NCI-H1694 treated with DMSO at 0.1 percent for 48 hours (cell line): Measurements from ENCODE around the gene CHST7.

Experiments used
- DNase-seq: peaks from one replicate; lab custom pipeline; 2025; lab: John Stamatoyannopoulos, UW

The CHST7 gene

DNA sequence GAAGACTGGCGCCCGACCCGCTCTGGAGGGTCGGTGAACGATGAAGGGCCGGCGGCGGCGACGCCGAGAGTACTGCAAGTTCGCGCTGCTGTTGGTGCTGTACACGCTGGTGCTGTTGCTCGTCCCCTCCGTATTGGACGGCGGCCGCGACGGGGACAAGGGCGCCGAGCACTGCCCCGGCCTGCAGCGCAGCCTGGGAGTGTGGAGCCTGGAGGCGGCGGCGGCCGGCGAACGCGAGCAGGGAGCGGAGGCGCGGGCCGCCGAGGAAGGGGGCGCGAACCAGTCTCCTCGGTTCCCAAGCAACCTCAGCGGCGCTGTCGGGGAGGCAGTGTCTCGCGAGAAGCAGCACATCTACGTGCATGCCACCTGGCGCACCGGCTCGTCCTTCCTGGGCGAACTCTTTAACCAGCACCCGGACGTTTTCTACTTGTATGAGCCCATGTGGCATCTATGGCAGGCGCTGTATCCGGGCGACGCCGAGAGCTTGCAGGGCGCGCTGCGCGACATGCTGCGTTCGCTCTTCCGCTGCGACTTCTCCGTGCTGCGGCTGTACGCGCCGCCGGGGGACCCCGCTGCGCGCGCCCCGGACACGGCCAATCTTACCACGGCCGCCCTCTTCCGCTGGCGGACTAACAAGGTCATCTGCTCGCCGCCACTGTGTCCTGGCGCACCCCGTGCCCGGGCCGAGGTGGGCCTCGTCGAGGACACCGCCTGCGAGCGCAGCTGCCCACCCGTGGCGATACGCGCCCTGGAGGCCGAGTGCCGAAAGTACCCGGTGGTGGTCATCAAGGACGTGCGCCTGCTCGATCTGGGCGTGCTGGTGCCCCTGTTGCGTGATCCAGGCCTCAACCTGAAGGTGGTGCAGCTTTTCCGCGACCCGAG is 568 bp downstream of the CHST7 start:
- DNase-seq, result no peak

DNA sequence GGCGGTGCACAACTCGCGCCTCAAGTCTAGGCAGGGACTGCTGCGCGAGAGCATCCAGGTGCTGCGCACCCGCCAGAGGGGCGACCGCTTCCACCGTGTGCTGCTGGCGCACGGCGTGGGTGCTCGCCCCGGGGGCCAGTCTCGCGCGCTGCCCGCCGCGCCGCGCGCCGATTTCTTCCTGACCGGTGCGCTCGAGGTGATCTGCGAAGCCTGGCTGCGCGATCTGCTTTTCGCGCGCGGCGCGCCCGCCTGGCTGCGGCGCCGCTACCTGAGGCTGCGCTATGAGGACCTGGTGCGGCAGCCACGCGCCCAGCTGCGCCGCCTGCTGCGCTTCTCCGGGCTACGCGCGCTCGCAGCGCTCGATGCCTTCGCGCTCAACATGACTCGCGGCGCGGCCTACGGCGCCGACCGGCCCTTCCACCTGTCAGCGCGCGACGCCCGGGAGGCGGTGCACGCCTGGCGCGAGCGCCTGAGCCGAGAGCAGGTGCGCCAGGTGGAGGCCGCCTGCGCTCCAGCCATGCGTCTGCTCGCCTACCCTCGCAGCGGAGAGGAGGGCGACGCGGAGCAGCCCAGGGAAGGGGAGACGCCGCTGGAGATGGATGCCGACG is 1.3 kb downstream of the CHST7 start:
- no peak for DNase-seq

DNA sequence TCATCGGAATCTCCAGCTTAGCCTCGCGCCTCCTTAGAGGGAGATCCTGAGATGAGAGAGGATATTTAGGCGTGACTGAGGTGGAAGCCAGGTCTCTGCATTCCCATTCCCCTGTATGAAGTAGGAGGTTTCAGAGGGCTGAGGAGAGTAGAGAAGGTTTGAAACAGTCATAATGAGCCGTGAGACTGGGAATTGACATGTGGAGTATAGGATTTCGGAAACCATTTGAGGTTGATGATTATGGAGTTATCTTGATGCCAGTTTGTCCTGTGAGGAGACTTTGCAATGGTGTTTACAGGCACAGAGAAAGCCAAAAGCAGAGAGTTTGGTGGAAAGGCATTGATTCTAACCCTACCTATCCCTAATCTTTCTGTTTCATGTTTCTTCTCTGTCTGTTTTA is 2.0 kb downstream of the CHST7 start:
- no peak for DNase-seq

DNA sequence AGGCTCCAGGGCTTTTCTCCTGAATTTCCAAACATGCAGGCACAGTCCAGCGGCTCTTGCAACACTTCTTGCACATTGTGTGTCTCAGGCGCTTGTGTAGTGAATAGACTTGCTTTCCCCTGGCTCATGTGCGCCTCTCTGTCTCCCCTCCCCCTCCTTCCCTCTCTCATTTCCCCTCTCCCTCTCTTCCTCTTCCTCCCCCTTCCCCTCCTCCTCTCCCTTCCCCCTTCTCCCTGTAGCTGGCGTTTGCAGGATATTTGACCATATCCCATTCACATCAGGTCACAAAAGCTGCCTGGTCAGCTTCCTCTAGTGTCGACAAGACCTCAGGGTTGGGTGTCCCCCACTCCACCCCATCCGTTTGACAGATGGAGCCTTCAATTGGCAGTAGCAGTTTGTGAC is 2.4 kb downstream of the CHST7 start:
- DNase-seq, result no peak

DNA sequence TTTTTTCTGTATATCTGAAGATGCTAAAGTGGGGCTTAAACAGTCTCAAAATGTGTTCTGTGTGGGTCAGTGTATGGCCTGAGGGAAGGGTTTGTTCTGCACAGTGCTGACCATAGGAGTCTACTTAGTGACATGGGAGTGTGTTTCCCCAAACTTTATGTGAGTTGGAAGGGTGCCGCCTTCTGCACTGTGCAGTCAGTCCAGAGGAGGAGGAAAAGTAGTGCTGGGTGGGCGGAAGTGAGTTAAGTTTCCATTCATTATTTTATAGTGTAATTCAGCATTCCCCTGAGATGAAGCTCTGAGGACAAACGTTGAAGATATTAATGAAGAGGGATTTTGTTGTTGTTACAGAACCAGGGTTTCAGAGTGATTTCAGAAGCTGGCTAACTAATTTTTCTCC is 2.9 kb downstream of the CHST7 start:
- no peak for DNase-seq

DNA sequence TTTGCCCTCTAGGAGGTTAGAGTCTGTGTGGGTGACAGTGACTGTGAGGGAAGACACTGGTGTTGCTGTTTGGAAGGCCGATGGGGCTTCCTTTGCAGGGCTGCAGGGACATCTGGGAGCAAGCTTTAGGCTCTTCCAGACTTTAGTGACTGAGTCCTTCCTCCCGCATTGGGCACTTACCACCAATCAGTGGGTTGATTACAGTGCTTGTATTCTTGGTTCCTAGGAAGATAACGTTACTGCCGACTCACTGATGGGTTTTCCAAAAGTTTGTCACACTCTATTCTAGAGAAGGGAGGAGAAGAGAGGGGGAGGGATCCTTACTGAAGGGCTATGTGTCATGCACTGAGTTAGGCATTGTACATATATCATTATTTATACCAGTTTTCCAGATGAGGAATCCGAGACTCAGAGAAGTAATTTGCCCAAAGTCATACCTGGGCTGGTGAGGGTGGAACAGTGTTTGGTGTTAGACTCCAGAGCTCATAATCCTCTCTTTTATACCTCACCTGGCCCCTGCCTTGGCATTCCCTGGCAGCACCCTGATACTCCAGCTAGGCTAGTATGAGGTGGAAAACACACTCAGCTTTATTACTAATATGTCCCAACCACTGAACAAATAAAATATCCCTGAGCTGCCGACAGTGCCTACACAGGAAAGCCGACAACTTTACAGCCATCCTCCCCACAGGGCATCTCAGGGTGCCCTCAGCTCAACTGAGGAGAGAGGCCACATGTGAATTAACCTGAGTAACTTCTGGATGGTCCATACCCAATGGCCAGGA is 3.8 kb downstream of the CHST7 start:
- DNase-seq, result no peak

DNA sequence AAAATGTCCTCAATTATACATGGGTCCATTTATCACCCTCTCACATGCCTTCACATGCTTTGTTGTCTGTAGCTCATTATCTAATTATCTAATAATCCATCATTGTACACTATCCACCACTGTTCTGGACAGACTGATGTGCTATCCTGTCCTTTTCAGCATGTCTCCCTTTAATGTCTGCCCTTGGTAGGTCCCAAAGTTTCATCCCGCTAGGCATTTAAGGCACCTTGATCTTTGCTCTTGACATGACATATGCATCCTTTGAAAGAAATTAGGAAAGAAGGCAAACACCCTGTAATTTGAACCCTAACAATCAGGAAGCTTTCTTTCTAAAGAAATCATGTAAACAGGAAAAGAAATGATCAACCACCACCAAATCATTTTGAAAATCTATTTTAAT is 5.7 kb downstream of the CHST7 start:
- no peak for DNase-seq

DNA sequence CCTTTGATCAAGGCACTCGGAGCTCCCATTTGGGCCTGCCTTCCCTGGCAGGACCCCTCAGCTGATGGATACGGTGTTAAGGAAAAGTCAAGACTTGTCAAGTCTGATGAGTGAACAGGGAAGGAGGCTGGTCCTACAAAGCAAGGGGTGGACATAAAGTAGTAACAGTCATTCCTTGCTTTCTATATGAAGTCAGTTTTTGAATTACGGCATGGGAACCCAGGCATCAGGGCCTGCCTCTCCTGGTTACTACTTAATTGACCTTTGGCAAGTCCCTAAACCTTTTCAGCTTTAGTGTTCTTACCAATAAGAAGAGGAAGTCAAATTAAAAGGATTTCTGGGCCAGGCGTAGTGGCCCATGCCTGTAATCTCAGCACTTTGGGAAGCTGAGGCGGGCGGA is 7.0 kb downstream of the CHST7 start:
- DNase-seq, result no peak

DNA sequence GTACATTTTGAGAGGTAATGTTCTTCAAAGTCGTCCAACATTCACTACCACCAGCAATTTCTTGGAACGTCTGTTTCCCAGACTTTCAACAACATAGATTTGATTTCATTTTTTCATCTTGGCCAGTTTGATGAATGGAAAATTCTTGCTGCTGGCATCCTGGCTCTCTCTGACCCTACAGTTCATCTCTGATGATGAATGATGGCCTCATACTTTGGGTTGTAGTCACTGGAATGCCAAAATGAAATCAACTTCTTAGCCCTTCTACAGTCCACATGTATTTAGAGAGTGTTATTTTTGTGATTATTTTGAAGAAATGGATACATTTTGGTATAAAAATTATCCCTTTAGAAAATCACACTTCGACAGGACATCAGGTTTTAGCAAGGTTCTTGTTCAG is 8.8 kb downstream of the CHST7 start:
- DNase-seq, result no peak

DNA sequence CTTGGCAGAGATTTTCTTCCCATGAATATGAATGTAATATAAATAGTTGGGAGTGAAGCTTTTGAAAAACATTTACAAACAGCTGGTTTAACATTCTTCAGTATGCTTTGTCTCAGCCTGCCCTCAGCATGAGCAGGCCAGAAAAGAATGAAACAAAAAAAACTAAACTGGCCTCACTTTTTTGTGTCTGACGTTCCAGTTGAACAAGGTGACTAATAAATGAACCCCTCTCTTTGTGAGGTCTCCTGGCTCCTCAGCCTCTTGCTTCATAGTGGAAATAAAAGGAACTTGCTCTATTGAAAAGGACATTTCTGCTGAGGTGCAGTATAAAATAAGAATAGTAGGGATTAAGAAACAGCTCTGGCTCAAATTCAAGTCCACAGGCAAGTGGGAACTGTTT is 9.4 kb downstream of the CHST7 start:
- DNase-seq, result no peak

DNA sequence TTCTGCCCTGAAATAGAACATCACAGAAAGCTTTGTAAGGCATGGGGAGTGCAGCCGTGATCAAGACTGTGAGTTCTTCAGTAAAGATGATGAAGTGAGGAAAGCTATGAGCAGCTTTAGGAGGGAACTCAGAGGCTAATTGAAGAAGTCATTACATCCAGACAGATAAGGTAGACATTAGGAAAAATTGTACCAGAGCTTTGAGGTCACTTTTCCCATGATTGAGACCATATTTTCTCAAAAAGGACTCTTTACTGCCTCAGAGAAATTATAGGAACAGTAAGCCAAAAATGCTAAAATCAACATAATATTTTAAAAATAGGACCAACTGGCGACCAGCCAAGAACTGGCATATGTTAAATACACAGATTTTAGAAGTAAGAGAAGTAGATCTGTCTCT is 11.2 kb downstream of the CHST7 start:
- DNase-seq, result peak; percentile 22

DNA sequence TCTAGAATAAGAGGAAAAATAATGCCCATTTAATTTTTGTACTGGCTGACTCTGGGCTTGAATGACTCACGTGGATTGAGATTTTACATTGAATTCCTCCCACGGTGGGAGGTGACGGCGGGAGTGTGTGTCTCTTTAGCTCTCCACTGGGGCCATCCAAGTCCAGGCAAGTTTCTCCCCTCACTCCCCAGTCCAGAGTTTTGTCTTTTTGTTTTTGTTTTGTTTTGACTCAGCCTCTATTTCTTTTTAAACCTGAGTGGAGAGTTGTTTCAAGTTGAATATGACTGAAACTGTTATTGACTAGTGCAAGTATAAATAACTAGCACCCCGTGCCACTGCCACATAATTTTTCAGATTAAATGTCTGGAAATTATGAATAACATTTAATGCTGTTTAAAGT is 13.6 kb downstream of the CHST7 start:
- DNase-seq, result no peak

DNA sequence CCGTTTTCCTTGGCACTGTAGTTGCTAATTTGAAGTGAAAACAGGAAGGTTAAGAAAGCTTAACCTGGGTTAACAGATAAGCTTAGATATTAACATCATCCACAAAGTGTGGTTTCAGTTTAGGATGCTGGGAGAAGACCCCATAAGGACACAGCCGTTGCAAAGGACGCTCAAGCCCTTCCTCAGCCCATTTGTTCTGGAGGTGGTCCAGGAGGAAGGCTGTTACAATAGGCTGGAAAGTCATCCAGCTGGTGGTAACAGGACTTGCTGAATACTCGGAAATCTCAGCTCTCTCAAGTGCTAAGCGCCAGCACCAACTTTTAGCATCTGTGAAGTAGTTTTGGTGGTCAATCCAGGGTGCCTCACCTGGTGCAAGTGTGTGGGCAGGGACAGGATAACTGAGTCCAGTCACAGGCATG is 14.2 kb downstream of the CHST7 start:
- DNase-seq, result no peak

DNA sequence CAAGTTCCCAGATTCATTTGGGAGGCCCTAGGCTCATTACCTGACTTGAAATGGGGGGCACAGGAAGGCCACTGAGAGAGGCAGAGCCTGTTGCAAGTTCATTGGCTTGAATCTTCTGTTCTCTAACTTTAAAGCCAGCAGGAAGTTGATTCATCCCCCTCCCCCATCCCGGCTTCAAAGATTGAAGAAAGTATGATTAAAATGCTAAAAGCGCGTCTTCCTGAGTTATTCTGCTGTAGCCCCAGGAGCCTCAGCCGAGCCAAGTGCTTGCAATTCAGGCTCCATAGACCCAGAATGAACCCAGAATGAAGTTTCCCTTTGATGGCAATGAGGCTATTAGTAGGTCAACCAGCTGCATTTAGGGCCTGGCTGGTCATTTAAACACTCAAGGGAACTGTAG is 14.7 kb downstream of the CHST7 start:
- no peak for DNase-seq

DNA sequence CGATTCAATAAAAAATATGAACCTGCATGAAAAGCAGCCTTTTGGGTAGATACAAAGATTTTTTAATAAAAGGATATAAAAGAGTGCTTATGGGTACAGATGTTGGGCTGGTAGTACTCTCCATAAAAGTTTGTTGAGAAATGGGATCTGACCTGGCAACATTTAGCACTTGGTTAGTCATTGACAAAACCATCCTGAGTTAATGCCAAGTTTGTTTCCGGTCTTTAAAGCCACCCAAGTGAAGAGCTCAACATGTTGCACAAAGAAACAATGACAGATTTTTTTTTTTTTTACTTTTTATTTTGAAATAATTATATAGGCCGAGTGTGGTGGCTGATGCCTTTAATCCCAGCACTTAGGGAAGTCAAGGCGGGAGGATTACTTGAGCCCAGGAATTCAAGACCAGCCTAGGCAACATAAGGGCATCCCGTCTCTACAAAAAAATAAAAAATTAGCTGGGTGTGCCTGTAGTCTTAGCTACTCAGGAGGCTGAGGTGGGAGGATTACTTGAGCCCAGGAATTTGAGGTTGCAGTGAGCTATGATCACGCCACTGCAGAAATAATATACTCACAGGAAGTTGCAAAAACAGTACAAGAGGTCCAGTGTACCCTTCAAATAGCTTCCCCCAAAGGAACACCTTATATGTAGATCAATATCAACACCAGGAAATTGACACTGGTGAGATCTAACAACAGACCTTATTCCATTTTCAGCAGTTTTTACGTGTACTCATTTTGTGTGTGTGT is 16.6 kb downstream of the CHST7 start:
- DNase-seq, result no peak

DNA sequence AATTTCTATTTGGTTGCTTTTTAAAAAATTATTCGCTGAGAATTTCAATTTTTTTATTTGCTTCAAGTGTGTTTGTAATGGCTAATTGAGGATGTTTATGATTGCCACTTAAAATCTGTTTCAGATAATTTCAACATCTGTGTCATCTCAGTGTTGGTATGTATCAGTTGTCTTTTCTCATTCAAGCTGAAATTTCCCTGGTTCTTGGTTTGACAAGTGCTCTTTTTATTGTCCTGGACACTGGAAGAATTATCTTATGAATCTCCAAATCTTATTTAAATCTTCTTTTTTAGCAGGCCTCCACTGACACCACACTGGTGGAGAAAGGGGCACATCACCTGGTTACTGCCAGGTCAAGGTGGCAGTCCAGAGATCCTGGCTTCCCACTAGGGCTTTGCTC is 21.5 kb downstream of the CHST7 start:
- DNase-seq, result no peak

DNA sequence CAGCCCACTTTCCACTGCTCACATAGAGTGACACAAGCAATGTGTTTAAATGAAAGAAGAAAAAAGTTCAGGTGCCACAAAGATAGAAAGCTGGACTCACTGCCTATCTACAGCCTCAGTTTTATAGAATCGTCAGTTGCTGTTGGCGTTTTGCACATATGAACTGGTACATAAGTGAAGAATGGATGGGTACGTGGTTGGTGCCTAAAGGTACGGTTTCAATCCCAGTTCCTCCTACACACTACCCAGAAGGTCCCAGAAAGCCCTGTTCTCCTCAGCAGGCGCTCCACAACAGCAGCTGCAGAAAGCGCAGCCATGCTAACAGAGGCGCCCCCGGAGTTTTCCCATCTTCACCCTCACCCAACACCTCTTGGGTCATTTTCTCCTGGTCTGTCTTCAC is 23.6 kb downstream of the CHST7 start:
- DNase-seq, result no peak

DNA sequence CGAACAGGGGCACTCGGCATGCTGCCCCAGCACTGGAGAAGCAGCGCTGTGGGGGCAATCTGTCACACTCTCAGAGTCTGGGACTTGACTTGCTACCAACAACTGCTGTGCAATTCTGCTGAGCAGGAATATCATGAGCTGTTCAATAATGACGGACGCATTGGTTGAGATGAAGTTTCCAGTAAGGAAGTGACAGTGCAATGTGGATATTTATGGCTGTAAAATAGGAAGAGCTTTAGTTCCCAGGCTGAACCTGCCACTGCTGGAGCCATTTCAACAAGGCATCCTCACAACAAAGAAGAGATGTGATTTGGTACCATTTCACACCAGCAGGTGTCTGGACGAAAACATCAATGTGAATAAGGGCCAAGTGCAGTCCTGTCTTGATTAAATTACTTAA is 24.2 kb downstream of the CHST7 start:
- no peak for DNase-seq

DNA sequence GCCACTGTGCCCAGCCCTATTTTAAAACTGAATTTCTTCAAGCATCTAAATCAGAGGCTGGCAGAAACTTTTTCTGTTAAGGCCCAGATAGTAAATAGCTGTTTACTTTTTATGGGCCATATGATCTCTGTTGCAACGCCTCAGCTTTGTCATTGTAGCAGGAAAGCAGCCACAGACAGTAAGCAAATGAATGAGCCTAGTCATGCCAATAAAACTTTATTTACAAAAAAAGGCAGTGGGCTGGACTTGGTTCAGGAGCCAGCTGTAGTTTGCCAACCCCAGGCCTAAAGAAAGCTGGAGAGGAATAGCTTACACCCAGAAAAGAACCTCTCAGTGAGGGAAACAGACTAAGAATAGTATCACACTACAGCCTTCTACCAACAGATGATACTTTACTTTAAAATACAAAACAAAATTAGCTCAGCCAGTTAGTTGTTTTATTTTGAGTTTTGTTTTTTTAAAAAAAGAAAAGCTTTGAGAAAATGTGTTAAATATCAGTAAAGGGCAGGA is 25.5 kb downstream of the CHST7 start:
- no peak for DNase-seq

DNA sequence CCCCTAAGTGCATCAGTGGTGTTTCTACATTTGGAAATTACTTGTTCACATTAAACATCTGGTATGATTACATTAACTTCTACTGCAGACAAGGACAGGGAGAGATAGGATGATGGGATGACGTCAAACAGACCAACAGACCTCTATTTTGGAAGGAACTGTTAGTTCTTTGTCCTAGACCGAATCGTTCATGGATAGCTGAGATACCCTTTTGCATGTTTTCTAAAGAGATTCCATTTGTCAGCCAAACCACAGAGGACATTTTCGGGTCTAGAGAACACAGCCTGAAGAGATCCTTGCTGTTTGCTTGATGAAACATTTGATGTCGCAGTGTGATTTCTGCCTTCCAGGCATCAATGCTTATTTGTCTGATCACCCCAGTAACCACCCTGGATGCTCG is 27.7 kb downstream of the CHST7 start:
- DNase-seq, result no peak

DNA sequence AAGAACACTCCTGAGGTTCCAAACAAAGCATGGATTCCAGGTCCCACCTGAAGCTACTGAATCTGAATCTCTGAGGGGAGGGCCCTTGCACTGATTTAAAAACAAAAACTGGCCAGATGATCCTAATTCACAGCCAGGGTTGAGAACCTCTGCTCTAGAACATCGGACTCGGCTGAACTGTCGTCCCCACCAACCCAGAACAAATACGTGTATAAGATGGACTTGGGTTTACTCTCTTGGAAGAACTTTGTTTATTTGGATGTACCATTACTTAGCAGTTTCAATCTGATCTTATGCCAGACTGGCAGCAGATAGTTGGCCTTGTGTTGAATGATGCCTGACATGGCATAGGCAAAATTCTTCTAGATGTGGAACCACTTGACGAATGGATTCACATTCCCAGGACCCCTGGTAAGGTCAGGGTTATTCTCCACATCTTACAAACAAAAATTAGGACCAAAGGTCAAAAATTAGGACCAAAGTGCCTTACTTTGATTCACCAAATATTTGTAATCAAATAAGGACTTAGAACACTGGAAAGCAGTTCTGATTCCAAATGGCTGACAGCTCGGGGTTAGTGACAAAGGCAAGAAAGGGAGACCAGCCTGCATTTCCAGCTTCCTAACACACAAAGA is 29.0 kb downstream of the CHST7 start:
- DNase-seq, result no peak

DNA sequence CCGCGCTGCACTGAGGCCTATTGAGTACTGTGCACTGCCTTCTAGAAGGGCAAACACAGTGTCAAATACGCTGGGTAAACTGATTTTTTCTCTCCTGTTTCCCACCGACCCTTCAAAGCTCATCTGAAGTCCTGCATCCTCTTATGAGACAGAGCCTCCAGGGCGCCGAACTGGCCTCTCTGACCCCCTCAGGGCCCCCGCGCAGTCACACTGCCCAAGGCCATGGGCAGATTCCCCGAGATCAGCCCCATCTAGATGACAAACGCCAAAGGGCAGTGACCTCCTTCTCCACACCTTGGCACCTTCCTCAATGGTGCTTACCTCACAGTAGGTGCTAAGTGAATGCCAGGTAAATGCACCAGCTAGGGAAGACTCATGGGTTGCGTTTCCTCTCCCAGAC is 34.4 kb downstream of the CHST7 start:
- no peak for DNase-seq
